GM19099 (cell line): Measurements from ENCODE around the gene MBP.
A peak's percentile ranks its signal among the peaks of the same experiment; 100 is the strongest.

Source experiments
- POLR2A ChIP-seq: IDR thresholded peaks from 3 replicates; pipeline ENCODE4 v1.6.1; 2011; ENCODE audit warnings: low read depth; ENCODE audit not compliant: insufficient read length; ENCODE audit errors: extremely low read depth

MBP gene

DNA sequence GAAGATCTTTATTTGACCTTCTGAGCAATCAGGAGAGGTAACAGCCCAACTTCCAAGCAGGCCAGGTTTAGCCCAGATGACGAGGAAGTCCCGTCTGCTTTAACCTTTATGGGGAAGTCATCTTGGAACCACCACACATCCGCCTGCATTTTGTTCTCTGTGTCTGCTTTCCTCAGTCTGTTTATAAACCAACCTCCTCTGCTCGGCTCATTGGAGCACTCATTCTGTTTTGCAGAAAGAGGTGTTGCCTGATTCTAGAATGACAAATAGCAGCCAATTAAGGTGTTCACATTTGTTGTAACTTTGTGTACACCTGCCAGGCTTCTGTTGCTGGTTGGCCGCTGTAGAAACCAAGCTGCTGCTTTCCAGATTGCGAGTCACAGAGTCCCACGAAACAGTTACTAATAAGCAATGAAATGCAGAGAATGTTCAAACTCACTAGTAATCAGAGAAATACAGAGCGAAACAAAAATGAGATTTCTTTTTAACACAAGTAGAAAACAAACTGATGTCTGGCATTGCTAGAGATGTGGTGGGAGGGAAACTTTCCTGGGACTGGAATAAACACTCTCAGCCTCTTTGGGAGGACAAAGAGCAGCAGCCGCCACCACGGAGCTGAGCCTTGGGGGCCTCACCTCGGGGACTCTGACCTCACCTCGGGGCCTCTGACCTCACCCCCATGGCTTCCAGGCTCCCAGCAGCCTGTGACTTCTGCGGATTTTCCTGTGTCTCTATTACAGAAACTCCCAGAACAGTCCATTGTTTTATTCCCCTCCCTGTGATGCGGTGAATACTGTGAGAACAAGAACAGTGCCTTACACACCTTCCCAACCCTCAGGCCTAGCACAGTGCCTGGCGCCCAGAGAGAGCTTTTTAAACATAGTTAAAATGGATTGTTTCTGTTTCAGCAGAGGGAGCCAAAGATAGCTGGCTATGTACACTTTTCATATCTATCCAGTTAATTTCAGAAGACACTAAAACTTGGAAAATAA, 64.0 kb downstream of the MBP start:
- peak; percentile 7 for TF ChIP-seq POLR2A

DNA sequence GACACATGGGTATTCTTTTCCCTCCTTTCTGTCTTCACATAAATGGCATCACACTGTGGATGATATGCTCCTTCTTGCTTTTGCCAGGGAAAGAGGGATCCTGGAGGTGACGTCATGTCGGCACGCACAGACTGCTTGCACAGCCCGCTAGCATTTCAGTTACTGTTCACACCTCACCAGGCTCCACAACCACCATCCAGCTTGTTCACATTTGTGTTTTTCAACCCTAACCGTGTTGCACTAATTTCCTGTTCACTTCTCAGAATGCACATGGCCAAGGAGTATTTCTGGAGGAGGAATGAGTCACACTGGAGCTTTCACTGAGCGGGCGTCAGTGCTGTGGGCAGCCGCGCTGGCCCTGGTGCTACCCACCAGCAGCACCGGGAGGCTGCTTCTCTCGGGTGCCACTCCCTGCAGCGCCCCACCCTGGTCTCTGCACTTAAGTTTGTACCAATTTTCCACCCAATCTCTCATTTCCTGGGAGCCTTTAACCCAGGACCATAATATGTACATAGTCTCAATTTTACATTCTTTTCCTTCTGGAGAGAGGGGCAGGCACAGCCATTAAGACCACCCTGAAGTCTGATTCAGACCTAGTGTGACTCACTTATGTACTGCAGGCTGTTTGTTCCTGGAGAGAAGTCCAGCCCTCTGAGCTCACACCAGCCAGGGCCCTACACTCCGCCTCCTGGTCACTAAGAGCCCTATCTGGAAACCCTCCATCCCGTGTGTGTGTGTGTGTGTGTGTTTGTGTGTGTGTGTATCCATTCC, 65.1 kb downstream of the MBP start:
- peak; percentile 0 for TF ChIP-seq POLR2A

DNA sequence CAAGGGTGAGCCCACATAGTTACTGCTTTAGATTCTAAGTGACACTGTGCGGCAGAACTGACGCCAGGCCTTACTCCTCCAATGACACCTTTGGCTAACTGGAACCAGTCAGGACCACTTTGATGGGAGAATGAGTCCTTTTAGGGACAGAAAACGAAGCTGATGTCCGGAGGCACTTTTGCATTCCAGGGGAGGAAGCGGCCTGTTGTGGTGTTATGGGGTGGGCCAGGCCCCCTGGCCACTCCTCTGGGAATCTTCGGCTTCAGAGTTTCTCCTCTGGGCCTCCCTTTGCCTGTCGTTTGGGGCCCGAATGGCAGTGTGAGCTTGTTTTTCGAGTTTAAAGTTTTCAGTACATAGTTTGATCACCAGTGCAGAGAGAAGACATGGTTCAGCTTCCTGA, 65.9 kb downstream of the MBP start:
- no peak for TF ChIP-seq POLR2A

DNA sequence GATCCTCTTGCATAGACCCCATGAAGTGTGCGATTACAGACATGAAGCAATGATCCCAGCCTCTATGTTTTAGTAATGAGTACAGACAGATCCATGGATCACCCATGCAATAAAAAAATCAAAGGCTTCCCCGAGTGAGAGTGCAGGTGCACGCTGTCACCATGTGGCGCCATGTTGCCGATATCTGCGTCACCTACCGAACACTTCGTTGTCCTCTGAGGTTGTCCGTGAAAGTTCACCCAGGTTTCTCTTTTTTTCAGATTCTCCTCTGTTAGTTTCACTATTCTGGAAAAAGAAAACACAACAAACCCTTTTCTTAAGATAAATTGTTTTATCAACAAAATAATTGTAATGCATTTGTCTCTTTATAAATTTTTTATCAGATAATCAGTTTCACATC, 66.5 kb downstream of the MBP start:
- no peak for TF ChIP-seq POLR2A

GRCh38 chr18:77065221-77065981, 67.2 kb downstream of the MBP start:
- no peak for TF ChIP-seq POLR2A

DNA sequence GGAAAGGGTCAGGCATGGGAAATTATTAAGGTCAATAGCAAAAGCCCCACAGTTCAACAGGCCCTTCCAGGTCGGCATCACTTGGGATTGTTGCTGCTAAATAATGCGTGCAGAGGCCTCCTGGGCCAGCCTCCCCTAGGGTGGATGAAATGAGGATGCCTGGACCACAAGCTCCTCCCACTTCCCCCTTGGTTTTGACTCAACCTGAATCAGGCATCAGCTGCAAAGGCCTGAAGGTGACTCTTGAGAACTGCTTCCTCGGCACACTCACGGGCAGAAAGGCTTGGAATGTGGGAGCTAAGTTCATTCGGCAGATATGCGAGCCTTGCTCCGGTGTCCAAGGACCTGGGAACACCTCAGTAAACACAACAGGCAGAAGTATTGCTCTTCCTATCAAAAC, 69.3 kb downstream of the MBP start:
- no peak for TF ChIP-seq POLR2A

DNA sequence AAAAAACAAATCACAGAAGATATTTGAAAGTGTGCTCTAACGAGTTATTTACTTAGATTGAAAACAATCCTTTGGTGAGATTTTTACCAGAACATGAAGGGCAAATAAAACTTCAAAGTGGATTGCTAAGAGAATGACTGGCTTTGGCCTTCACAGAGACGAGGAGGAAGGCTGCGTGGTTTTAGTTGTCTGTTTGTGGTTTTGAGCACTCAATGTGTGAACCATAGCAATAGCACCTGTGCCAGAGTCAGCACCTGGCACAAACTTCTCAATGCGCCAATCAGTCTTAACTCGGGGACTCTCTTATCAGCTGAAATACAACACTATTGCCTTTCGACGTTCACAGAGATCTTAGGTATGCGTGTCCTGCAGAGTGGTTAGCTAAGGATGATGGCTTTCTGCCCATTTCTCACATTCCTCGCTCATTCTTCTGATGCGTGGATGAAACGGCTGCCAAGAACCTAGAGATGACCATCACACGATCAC, 70.0 kb downstream of the MBP start:
- TF ChIP-seq POLR2A = no peak

GRCh38 chr18:77061946-77062517, 70.6 kb downstream of the MBP start:
- TF ChIP-seq POLR2A = no peak

GRCh38 chr18:77061281-77061945, 71.2 kb downstream of the MBP start:
- no peak for TF ChIP-seq POLR2A

- TF ChIP-seq POLR2A = no peak
Observed at GRCh38 chr18:77060151-77060550, 72.4 kb downstream of the MBP start.

DNA sequence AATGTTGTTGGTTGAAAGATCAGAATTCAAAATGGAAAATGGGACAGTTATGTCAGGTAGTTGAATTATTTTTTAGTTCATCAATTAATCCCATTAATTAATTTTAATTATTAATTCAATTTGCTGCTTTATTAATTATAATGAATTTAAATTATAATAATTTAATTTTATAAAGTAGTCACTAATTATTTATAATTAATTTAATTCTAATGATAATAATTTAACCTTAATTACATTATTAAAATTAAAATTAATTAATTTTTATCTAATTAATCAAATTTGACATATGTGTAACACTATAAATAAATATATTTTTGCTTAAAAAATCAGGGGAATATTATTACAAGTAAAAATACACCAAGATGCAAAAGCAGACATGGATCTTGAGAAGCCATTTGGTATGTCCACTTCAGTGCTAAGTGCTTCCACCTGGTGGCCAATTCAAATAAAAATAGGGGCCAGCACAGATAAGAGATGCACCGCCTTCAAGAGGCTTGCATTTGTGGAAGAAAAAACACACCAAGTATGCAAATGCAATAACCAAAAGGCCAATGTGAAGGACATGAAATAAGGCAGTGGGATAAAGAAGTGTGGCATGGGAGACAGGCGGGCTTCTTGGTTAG, 73.2 kb downstream of the MBP start:
- no peak for TF ChIP-seq POLR2A

DNA sequence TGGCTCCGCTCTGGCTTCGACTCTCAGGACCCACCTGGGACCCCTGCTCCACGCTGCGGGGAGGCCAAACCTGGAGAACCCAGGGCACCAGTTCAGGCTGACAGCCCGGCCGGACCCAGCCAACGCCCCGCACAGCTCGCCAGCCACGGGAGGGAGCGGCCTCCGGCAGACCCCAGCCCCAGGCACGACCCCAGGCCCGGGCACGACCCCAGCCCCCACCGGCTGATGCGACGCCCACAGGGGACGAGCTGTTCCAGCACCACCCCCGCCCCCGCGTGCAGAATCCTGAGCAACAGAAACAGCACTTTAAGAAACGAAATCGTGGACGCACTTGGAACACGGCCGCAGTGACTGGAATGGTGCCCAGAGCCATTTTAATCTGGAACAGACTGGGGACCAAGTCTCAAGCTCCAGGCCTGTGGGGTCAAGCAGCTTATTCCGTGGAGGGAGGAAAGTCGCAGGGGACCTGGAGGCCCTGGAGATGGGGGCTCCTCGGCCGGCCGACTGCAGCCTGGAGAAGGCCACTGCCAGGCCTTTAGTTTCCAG, 74.2 kb downstream of the MBP start:
- TF ChIP-seq POLR2A = no peak

GRCh38 chr18:77057006-77057395, 75.6 kb downstream of the MBP start:
- TF ChIP-seq POLR2A = no peak
